Astrocyte of the hippocampus (primary cell): Measurements from ENCODE around the gene FXYD2.
"Not testable (repeated sequence)": the region's sequence is repeated elsewhere in the genome, so short reads cannot be mapped to it uniquely, and the experiment has no call there.

Experiments
- DNase-seq: peaks from one replicate; pipeline ENCODE4 v3.0.0; 2011; ENCODE audit warnings: low read depth, low spot score

Gene FXYD2

DNA sequence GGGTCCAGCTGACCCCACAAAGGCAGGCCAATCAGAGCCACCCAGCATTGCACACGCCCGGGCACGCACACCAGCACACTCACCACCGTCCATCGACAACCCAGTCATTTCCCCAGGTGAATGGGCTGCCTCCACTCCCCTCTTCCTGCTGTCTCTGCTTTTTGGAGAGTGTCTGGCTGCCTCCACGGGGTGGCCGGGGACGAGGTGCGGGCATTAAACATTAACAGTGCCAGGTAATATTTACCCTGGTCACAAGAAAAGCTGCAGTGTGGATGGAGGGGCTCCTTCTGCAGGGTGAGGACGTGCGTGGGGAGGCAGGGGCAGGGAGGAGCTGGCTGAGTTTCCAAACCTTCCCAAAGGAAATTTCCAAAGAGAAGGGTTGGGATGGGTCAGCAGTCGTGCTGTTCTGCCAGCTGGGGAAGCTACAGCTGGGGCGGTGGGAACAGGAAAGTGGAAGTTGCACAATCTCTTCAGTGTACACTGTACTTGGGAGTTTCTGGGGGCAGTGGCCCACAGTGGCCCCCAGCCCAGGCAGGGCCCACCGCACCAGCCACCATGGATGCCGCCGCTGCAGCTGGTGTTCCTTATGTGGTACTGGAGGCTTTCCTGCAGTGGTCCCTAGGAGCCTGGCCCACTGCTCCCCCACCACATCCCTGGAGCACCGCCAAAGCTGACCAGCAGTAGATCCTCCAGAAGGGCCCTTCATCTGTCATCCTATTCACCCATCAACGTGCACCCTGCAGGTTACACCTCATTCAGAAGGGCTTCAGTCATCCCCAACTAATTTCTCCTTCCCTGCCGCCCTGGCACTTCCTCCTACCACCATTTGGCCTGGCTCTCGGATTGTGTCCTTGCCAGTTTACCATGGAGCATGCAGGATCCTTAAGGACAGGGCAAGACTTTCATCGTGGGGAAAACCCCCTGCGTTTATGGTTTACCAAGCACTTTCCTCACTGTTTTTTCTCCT lies at the start of gene FXYD2:
TSS of gene FXYD2 (minus strand) at position 174 of the 967 bp plus-strand sequence. CDS start at position 108, 66 bp downstream.
- DNase-seq, result no peak

DNA sequence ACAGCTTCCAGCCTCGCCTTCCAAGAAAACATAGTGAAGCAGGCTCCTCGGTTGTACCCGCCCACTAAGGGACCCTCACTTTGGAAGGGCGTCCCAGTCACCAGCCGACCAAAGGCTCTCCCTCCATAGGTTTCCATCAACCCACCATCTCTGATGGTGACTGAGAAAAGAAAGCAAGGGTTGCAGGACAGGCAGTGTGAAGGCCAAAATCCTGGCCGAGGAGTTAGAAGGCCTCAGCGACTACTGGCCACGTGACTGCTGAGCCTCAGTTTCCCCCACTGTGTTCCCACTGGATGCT lies 49.2 kb upstream of the FXYD2 start:
- DNase-seq, result no peak

DNA sequence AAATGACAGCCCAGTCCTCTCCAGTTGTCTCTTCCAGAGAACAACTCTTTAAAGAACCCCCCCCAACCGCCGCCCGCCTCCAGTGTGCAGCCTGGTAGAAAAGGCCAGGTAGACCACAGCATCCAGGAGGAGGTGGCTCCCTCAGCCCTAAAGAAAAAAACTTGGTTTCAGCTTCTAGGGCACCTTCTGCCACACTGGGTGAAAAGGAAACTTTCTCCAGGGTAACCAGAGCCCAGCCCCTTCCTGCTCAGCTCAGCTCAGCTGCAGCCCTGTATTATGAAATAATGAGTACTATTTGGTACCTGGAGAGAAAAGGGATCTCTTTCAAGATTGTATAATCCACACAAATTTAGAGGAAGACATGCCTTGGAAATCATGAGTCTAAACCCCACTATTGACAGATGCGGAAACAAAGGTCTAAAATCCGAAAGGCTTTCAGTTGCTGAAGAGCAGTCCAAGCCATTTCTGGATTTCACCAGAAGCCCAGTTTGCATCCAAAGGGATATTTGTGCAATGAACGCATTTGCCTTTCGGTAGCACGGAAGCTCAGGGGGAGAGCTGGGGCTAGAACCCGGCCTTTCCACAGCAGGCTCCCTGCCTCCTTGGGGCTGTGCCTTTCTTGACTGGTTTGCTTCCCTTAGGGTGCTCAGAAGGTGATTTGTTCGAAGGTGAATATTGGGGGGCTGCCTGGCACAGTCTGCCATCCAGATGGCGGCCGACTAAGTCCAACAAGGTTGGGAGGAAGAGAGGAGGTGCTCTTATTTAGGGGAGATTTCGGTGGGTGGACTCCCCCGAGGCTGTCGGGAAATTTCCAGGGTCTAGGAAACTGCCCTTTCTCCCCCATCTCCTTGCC lies 48.7 kb upstream of the FXYD2 start:
- no peak for DNase-seq

DNA sequence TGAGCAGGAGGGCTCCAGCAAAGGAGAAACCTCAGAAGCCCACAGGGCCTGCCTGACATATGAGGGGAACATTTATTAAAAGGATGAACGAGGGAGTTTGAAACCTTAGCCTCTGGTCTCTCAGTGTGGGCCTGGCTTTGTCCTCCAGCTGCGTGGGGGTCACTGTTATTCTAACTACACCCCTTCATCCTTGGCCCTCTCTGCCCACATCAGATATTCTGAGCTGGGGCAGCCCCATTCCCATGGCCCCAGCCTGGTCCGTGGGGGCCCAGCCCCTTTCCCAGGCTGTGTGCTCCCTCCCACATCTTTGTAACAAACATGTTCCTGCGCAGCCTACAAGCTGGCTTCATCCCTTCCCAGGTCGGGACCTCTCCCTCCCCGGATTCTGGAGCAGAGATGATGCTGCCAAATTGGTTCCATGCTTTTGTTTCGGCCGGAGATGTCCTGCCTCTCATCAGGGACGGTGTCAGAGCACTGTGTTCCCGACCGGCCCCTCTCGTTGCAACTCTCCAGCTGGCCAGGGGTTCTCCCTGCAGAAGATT lies 47.9 kb upstream of the FXYD2 start:
- no peak for DNase-seq

DNA sequence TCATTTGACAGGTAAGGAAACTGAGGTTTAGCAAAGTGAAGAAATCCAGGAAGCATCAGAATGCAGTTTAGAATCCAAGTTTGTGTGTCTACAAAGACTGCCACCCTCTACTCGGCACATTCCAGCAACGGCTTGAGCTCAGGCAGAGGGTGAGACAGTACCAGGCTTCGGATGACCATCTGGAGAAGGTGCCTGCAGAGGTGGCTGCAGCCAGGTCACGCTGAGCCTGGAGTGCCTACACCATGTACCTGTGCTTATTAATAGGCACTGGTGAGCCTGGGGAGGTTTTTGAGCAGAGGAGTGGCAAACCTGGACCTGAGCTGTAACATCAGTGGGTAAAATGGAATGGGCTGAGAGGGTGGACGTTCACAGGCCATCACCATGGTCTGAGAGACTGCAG lies 47.2 kb upstream of the FXYD2 start:
- DNase-seq, result no peak

DNA sequence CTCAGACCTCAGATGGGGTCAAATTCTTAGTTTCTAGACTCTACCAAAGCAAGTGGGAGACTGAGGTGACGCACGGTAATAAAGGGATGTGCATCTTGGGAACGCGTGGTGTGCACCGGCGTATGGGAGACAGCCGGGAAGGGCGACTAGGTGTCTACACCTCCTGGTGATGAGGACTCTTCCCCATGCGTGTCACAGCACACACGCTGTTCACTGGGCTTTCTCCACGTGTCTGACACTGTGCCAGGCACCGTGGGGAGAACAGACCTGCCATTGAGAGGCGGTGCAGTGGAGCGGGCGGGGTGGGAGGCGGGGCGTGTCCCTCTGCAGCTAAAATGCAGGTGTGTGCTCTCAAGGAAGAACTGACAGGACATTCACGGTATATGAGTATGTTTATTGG lies 46.6 kb upstream of the FXYD2 start:
- DNase-seq, result no peak

DNA sequence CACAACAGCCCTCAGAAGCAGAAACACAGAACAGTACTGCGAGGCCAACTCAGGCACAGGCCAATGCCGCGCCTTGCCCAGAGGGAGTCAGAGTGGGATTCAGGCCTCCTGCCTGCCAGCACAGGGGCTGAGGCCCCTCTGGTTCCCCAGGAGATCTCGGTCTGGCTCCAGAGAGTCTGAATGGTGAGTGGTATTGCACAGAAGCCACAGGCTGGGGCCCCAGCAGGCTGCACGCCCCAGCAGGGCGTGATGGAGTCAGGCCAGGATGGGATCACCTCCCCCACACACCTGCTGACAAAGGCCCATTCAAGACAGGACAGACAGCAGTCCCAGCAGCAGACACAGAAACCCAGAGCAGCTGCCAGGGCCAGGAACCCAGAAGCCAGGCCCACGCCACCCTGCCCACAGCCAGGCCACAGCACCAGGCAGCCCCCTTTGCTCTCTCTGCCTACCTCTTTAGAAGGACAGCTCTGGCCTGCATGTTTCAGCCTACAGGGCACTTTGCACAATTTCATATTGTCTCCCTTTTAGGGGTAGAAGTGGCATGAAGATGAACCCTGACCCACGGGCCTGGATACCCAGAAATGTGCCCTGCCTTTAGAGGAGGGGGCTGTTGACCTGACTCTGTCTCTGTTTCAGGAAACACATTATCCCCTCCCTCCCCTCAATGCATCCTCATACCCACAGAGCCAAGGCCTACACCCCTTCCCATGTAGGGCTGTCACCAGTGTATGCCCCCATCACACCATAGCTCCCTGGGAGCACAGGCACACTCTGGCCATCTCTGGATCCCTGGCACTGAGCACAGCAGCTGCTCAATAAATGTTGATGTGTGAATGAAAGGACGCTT lies 45.8 kb upstream of the FXYD2 start:
- peak; percentile 26 for DNase-seq

DNA sequence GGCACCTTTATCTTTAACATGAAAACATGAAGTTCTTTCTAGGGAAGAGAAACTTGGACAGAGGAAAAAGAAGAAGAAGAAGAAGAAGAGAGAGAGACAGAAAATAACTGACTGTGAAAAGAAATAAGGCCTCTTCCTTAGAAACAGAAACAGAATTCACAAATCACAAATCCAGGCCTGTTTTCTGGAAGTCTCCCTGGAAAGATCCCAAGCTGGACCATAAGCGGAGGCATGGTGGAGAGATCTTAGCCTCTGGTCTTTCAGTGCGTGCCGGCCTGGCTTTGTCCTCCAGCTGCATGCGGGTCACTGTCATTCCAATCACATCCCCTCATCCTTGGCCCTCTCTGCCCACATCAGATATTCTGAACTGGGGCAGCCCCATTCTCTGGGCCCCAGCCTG lies 45.1 kb upstream of the FXYD2 start:
- no peak for DNase-seq

DNA sequence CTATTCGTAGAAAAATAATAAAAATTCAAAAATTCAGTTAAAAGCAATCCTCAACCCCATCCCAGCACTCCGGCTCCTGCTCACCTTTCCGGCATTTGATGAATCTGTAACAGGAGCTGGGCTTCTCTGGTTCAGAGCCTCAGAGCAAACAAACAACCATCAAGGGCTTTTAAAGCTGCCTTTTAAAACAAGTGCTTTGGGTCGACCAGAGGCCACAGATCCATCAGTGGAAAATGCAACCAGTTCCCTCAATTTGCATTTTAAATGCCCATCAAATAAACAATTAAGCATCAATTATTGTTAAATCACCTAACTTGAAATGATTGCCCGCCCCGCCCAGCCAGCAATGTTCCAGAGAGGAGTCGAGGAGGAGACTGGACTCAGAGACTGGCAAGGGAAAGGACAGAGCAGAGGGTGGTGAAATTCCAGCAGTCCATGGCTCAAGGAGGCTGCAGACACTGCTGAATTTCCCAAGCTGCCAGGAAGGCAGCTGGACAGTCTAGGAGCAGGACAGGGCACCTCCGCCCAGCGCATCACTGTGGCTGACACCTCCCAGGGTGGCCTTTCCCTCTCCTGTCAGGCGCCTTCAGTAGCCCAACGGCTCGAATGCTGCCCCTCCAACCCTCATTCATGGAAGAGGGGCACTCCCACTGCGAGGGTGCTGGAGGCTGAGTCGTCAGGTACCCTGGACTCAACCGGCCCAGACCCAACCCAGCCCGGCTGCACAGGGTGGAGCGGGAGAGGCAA lies 44.4 kb upstream of the FXYD2 start:
- no peak for DNase-seq

DNA sequence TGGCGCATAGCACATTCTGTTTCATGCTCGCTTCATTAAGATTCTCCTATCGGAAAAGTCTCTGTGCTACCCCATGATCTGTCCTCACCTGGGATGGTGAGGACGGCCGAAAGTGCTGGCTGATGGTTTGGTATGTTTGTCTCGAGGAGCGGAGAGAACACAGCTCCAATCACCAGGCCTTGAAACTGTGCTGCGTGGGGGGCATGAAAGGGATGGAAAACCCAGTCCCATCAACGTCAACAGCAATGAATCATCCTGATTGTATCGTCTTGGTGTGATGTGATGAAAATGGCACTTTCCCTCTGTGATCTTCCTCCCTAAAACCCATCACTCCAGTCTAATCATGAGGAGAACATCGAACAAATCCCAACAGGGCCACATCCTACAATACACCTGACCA lies 43.5 kb upstream of the FXYD2 start:
- no peak for DNase-seq

DNA sequence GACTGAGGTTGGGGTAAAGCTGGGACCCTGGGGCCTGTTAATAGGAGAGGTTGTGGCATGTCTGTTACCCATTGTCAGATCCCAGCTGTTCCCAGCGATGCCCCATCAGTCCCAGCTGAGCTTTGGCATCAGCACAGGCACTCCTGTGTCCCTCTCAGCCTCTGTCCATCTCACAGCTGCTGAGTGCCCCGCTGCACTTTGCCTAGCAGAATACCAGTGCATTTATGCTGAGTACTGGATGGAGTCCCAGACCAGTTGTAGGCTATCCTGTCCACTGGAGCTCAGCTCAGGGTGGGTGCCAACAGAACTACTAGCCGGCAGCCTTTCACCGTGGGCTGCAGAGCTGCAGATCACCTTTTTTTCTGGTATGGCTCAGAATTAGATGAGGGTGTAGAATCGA lies 42.0 kb upstream of the FXYD2 start:
- no peak for DNase-seq

DNA sequence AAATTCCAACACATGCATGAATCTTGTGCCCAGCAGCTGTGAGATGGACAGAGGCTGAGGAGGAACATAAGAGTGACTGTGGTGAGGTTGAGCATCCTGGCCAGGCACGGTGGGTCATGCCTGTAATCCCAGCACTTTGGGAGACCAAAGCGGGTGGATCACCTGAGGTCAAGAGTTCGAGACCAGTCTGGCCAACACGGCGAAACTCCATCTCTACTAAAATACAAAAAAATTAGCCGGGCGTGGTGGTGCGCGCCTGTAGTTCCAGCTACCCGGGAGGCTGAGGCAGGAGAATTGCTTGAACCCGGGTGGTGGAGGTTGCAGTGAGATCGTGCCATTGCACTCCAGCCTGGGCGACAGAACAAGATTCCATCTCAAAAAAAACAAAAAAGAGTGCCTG lies 41.0 kb upstream of the FXYD2 start:
- not testable (repeated sequence) for DNase-seq

DNA sequence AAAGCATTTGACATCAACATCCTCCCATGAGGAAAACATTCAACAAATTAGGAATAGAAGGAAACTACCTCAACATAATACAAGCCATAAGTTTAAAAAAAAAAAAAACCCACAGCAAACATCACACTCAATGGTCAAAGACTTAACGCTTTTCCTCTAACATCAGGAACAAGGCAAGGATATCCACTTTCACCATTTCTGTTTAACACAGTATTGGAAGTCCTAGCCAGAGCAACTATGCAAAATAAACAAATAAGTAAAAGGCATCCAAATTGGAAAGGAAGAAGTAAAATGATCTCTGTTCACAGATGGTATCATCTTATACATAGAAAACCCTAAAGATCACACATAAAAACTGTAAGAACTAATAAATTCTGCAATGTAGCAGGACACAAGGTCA lies 38.8 kb upstream of the FXYD2 start:
- DNase-seq, result no peak

DNA sequence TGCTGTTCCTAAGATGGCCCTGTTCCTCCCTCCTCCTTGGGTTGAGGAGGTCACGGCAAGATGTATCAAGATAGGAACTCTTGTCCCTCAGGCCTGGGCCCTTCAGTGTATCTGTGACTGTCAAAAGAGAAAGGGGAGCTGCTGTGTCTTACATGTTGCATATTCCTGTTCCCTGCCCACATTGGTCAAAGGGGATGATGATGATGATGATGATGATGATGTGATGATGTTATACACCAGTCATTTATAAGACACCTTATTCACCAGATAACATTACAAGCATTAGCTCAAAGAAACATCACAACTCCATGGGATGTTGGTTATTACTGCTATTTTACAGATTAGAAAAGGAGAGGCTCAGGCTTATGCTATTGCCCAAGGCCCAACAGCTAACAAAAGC lies 38.2 kb upstream of the FXYD2 start:
- no peak for DNase-seq

DNA sequence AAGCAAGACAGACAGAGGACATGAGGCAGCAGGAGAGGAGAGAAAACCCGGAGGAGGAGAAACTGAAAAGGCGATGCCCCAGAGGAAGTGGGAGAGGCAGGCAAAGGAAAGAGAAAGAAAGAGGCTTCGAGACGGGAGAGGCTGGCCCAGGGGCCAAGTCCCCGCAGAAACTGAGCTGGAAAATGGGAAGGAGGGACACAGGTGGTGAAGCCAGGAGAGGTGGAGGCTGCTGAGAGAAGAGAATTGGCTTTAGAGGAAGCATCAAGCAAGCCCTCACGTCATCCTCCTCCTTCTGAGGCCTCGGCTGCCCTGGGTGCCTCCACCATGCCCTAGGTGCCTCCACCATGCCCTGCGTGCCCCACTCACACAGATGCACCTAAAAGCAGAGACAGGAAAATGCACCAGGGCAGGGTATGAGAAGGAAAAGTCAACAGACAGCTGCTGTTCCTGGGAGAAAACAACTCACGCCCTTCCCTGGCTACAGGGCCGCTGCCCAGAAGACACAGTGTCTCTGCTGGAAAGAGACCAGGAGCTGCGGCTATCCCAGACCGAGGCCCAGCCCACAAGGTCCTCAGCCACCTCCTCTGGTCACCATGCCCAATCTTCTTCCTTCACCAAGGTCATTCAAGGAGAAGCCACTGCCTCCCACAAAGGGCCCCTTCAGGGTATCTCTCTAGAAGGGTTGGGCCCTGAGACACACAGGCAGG lies 37.6 kb upstream of the FXYD2 start:
- DNase-seq, result no peak

DNA sequence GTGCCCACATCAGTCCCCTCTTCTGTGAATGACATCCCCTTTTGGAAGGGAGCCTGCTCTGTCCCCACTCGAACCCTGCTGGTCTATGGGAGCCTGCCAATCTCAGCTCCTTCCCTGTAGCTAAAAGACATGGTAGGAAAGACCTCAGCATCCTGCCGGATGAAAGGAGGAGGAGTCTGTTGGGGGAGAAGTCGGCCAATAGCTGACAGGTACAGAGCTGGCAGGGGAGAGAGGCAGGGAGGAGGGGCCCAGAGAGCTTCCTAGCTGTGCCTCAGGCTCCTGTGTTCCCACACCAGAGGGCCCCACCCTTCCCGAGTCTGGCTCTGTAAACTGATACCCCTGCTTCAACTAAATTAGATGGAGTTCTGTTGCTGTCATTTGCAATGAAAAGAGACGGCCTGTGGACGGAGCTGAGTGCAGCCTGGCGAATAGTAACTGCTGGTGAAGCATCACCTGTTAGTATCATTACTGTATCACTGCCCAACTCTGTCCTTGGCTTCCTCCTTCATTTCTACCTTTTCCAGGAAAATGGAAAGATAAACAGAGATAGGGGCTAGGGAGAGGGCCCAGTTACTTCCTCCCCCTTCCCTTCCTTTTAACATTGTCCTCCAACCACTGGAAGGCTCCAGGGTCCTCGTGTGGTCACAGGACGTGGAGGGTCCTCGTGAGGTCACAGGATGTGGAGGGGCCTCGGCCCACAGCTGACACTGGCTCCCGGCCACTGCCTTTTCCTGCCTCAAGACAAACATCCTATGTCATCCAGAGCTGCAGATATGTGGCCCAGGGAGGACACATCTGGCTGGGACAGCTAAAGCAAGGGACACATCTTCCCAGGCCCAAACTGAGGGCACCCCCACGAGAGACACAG lies 36.8 kb upstream of the FXYD2 start:
- peak; percentile 44 for DNase-seq

DNA sequence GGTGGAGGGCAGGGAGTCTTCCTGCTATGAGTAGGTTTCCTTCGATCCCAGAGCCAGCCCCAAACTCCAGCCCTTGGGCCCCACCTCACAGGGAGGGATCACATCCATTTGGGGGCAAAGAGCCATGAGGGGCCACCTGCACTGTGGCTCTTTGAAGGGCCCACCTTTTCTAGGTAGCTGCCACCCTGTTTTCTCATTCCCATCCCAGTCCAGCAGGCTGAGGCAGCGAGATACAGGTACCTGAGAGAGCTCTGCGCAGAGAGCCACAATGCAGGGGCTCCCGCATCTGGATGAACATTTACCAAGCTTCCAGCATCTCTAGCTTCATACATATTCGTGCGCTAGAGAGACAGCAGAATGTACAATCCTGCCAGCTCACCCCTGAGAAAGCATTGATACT lies 35.6 kb upstream of the FXYD2 start:
- no peak for DNase-seq

DNA sequence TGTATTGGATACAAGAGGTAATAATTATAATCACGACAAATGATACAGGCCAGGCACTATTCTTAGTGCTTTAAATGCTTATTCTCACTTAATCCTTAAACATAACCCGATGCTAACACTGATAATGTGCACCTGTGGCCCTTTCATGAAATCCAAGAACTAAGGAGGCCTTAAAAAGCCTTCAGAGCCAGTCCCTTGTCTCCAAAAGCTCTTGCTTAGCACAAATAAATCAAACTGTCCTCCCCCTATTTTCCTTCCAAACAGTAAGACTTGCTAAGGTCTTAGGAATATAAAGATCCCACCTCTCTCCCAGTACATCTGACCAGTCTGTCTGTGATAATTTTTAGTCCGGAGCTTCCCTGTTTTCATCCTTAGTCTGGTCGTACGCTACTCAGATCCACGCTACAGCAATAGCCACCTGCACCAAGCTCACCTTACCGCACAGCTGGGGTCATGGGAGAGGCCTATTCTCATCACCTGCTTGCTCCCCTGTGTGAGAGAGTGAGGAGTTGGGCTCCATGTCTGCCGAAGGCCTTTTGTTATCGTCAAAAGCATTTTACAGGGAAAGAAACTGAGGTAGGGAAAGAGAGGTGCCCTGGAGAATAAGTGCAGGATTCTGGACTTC lies 35.1 kb upstream of the FXYD2 start:
- DNase-seq, result no peak

DNA sequence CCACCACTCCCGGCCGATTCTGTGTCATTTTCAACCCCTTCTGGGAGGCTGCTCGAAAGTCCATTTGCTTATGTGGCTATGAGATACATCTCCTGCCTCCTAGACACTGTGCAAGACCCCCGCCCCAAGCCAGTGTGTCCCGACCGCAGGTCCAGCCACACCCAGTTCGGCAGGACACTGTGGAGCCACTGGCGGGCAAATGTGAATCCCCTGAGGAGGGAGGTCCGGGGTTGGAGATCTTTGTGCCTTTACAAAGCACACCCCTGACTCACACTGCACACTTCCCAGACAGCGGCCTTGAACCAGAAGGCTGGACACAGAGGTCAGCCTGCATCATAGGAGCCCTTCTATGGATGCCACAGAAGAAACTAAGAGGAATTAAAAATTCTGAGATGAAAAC lies 34.5 kb upstream of the FXYD2 start:
- DNase-seq, result no peak
